ENCODE data around the gene ICE2.

- TF ChIP-seq SUZ12 (IDR thresholded peaks at IDR 0.05; ENCODE audit: extremely low read depth, insufficient read depth, insufficient read length), result no peak
- TF ChIP-seq ZNF274 (IDR thresholded peaks at IDR 0.05; ENCODE audit: low read depth, low read length), result no peak
- no peak for TF ChIP-seq YY1 (IDR thresholded peaks at IDR 0.05; ENCODE audit: insufficient read depth, insufficient read length)
Observed at GRCh38 chr15:60486742-60487141, 7.8 kb upstream of the ICE2 start.
